ENCODE measurements around the gene UBE2H.
"Not testable (repeated sequence)": the region's sequence is repeated elsewhere in the genome, so short reads cannot be mapped to it uniquely, and the experiment has no call there.

DNA sequence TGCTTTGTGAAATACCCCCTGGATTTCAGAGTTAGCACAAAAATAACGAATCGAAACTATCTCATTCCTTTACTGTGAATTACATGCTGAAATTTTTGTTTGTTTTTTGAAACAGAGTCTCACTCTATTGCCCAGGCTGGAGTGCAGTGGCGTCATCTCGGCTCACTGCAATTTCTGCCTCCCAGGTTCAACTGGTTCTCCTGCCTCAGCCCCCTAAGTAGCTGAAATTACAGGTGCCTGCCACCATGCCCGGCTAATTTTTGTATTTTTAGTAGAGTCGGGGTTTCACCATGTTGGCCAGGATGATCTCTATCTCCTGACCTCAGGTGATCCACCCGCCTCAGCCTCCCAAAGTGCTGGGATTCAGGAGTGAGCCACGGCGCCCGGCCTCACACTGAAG, 125.9 kb downstream of the UBE2H start:
- TF ChIP-seq CTCF (IDR thresholded peaks at IDR 0.05; ENCODE audit: low read depth, low read length); POLR2A (IDR thresholded peaks at IDR 0.05; ENCODE audit: extremely low read depth, insufficient read length); MYC (IDR thresholded peaks at IDR 0.05; ENCODE audit: low read depth, low read length); MAX (IDR thresholded peaks at IDR 0.05; ENCODE audit: low read depth, low read length): not testable (repeated sequence)

Measured in NB4 (cell line).